Amniotic stem cell (primary cell): ENCODE results near the gene CEP152.
A peak's percentile ranks its signal among the peaks of the same experiment; 100 is the strongest.
"Not testable (repeated sequence)": the region's sequence is repeated elsewhere in the genome, so short reads cannot be mapped to it uniquely, and the experiment has no call there.

Experiments
- DNase-seq: peaks from one replicate; lab custom pipeline; 2025; lab: John Stamatoyannopoulos, UW

Gene CEP152

DNA sequence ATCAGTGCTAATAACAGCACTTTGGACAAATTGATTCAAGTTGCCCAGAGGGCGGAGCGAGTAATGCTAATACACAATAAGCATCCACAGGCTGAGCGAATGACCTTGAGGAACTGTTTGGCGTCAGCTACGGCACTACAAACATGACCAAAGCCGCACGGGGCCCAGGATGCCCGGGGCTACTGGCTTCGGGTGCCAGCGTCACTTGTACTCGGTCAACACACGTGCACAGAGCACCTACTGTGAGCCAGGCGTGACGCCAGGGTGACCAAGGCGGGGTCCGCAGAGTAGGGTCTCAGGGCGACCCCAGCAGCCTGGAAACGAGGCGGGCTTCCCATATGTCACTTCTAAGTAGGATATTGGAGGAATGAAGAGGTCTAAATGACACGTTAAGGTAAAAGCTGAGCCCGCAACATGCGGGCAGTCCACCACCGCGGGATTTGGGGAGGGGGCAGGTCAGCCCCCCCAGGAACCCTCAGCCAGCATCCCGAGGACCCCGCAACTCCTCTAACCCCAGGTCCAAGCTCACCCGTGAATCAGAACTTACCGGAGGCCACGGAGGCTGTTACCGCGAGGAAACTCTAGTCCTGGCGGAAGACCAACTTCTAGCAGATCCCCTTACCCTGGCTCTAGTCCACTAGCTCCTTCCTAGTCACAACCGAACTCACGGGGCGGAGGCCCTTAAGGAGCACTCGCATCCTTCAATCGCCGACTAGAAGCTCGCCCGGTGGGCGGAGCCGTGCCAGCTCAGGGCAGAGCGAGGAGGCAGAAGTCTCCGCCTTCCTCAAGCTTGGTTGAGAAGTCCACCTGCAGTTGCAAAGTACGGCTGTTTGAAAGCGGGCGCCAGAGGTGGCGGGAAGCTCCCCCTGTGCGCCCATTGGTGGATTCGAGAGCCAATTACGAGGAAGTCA, at the start of gene CEP152:
CEP152 (minus strand) TSS at position 656 of the 911 bp plus-strand sequence. CDS start 5,420 bp downstream, outside the sequence.
- DNase-seq = peak; percentile 97

DNA sequence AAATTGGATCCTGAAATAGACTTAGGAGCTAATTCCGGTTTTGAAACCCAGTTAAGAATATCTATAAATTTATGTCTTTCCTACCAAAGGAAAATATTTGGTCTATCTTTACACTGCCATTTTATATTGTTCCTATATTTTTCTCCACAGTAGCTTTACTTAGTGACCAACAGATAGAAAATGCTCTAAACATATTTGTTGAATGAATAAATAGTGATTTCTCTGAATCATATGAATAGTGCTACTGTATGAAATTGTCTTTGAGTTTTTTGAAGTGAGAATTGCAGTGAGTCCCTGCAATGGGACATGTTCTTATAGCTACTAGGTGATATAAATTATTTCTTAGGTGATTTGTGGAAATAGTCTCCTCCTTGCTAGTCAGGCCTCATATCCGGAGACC, 48.6 kb upstream of the CEP152 start:
- no peak for DNase-seq

DNA sequence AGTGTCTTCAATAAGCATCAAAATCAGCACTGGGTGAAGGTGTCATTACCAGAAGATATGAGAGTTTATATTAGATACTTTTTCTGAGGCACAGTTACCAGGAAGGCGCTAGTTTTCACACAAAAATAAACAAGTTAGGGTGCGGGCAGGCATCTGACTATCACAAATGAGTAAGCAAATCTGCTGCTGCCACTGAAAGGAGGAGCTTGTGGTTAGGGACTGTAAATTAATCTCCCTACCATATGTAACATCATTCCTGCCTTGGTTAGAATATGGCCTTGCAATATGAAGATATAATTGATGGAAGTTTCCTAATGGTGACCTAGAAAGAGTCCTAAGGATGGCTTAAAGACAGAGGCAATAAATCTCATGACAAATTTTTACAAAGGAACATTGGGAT, 47.5 kb upstream of the CEP152 start:
- no peak for DNase-seq

DNA sequence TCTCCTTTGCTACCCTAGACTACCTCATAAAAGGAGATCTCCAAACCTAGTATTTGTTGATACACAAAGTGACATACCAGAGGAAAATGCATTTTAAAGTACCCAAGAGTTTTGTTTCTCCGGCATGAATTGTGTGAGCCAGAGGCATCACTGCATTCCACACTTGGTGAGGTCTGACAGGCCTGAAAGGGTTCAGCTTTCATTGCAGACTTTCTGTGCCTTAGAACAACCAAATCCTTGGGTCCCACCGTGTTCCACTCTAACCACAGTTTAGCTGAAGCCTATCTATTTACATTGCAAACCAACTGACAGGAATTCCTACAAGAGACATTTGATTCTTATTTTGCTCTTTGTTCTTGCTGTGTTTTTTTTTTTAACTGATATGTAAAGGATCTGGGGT, 46.1 kb upstream of the CEP152 start:
- DNase-seq = no peak

DNA sequence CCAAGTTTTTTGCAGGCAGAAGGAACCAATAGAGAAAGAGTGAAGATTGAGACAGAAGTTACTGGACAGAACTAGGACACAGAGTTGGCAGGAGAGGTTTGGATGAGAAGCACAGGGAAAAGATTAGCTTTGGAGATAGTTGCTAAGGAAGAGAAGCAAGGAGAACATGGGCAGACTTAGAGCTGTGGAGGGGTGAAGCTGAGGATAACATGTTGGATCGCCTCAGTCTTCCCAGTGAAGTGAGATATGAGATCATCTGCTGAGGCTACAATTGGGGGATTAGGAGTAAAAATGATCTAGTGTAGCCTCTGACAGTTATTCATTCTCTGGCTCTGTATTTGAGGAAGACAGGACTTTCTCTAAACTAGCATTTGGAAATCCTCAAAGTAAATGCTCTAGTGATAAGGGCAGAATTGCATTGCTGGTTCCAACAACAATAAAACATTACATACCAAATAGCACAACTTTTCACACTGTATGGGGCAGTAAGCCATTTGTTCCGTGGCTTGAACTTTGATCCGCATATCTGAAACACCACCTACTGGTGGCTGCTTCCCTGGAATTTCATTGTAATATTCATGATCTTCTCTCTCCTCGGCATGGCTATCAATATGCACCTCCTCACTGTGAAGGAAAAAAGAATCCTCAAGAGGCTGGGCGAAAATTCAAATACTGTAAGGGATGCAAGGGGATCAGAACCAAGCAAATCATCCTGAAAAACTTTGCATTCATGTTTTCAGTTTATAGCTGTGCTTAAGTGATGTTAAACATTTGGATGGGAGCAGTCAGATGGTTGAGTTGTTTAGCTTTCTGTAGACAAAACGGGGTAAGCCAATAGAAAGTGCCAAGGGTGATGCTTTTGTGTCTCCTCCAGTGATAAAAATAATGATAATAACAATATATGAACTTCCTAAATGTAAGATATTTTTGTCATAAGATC, 44.9 kb upstream of the CEP152 start:
- DNase-seq = no peak

- not testable (repeated sequence) for DNase-seq
Observed at GRCh38 chr15:48854434-48854833, 43.6 kb upstream of the CEP152 start.

DNA sequence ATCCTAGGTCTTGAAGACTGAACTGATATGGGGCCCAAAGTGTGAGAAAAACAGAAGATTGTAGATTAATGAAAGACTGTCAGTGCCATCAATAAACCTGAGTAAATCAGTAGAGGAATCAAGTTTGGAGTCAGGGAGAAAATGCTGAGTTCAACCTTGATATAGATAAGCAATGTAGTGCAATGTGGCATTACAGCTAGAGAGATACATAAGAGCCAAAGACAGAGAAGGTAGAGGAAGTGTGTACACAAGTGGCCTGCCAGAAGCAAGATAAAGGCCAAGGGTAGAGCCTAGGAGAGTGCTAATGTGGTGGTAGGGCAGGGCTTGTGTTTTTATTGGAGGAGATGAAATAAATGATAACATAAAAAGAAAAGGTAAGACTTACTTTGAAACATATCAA, 41.1 kb upstream of the CEP152 start:
- no peak for DNase-seq

GRCh38 chr15:48850648-48851047, 39.8 kb upstream of the CEP152 start:
- no peak for DNase-seq

DNA sequence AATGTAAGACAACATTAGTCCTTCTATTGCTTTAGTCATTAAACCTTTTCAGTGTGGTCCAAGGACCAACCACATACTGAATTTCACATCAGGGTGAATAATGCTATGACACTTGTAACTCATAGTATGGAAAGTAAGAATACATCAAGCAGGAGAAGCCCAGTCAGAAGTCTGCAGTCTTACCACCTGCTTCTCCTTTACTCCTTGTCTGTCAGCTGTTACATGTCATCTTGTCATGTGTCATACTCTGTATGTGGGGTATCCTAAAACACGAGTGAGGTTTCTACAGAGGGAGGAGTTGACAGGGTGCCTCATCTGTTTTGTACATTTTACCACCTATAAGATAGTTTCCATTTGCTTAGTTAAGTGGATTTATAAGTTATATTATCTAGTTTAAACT, 34.3 kb upstream of the CEP152 start:
- no peak for DNase-seq

DNA sequence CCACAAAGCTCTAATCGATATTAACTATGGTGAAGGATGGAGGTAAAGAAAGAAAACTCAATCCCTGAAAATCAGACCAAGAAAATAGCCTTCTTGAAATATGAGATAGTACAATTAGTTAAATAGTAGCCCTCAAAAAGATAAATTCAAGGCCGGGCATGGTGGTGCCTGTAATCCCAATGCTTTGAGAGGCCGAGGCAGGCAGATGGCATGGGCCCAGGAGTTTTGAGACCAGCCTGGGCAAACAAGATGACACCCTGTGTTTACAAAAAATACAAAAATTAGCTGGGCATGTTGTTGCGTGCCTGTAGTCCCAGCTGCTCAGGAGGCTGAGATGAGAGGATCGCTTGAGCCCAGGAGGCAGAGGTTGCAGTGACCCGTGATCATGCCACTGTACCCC, 31.6 kb upstream of the CEP152 start:
- no peak for DNase-seq

- no peak for DNase-seq
Observed at GRCh38 chr15:48834756-48835155, 23.9 kb upstream of the CEP152 start.

DNA sequence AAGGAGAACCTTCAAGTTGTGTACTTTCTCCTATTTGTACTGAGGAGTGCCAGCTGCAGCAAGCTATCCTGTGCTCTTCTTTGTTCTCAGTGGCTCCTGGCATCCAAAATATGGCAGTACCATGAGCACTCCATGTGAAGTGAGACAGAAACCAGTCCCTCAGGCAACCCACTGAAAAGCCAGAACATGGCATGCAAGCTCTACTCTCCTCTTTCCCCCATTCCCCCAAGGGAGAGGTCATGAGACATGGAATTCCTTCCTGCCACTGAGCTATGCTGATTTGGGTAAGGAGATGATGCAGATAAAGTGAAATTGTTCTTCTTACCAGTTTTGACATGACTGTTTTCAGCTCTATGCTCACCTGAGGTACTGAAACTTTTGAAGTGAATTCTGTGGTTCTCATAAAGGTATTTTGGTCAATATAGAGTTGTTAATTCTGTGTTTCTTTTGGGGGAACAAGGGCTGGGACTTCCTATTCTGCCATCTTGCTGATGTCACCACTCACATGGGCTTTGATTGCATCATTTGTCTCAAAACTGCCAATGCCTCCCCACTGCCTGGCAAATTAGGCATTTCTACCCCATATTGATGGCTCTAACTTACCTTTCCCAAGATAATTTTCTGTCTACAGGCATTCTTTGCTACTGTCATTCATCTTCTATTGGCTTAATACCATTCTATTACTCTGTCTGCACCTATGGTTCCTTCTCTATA, 22.8 kb upstream of the CEP152 start:
- DNase-seq = no peak

DNA sequence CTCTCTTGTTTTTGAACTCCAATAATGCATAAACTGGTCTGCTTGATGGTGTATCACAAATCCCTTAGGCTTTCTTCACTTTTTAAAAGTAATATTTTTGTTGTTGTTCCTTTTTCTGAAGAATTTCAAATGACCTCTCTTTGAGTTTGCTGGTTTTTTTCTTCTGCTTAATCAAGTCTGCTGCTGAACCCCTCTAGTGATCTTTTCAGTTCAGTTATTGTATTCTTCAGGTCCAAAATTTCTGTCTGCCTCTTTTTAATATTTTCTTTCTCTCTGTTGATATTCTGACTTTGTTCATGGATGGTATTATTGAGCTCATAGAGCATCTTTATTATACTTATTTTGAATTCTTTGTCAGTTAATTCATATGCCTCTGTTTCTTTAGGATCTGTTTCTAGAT, 21.8 kb upstream of the CEP152 start:
- DNase-seq = no peak

DNA sequence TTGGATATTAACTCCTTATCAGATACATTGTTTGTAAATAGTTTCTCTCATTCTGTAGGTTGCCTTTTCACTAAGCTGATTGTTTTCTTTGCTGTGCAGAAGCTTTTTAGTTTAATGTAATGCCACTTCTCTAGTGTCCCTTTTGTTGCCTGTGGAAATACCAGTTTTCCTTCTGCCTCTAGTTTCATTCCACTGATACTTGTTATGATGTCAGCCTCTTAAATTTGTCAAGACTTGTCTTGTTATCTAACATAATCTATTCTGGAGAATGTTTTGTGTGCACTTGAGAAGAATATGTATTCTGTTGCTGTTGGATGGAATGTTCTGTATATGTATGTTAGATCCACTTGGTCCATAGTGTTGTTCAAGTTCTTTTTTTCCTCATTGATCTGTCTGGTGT, 18.0 kb upstream of the CEP152 start:
- DNase-seq = no peak

DNA sequence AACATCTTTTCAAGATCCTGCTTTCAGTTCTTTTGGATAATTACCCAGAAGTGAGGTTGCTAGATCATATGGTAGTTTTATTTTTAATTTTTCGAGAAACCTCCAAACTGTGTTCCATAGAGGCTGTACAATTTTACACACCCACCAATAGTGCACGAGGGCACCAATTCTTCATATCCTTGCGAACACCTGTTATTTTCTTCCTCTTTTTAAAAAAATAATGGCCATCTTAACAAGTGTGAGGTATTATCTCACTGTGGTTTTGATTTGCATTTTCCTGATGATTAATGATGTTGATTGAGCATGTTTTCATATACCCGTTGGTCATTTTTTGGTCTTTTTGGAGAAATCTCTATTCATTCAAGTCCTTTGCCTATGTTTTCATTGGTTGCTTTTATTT, 17.6 kb upstream of the CEP152 start:
- no peak for DNase-seq

GRCh38 chr15:48825075-48825474, 14.2 kb upstream of the CEP152 start:
- no peak for DNase-seq

- DNase-seq = no peak
Observed at GRCh38 chr15:48823706-48824105, 12.8 kb upstream of the CEP152 start.

GRCh38 chr15:48823237-48823636, 12.4 kb upstream of the CEP152 start:
- DNase-seq = no peak

- no peak for DNase-seq
Observed at GRCh38 chr15:48814286-48814685, 3.4 kb upstream of the CEP152 start.

DNA sequence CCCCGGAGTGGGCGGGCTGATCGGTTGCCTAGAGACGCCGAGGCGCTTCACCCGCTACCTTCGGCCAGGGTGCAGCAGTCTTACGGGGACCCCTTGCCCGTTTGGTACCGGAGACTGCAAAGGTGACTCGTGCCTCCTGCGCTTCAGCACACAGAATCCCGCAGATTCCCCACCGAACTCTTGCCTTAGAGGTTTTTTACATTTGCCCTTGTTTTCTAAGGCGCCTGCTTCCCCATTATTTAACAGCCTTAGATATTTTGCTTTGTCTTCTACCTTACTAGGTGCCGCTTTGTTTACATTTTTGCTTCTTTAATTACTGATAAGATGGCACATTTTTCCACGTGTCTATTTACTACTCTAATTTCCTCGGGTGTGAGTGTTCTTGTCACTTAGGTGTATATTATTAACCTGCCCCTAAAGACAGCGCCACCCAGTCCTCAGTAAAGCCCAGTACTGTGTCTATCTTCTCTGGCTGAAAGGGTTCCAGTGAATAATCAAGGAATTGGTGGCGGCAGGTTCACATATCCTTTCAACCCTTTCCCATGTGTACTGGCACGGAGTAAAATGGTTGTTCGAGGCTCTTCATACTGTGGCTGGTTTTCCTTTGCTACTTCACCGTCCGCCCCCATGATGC, 573 bp upstream of the CEP152 start:
- DNase-seq = no peak

DNA sequence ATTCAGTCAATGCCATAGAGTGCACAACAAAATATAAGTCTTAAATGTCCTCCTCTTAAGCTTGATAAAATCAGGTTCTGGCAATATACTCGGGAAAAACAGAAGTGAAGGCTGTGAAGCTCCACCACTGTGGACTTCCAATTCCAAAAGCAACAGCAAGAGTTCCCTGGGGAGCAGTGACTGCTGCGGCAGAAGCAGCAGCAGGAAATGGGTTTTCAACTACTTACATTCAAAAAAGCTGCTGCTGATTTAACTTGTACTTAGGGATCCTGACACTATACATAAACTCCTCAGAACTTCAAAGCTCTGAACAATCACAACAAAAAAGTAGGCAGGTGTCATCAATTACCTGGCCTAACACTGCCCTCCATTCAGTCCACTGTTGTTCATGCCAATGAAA, 4.7 kb downstream of the CEP152 start:
- DNase-seq = no peak

- DNase-seq = no peak
Observed at GRCh38 chr15:48805591-48805990, 5.3 kb downstream of the CEP152 start.
